ENCODE results near the gene MYDGF. TPM values are rescaled to one million over a fixed set of nuclear protein-coding genes. Genes with fewer than 3 reads are reported as not detected.

The MYDGF gene
- total RNA-seq, 4 donors from 2014 or later, result 33.2 to 52.5 (median 41.5) TPM

GRCh38 chr19:4662020-4662695 lies 8.0 kb downstream of the MYDGF start:
- Histone ChIP-seq H3K36me3 (peaks cover 22 to 95% (median 47%) of the 10 kb centered on the region in 3 donors), H3K4me1 (no peaks in the 10 kb centered on the region), H3K4me3 (no peak overlapping the region), H3K9me3 (peaks cover 0 to 4% (median 0%) of the 10 kb centered on the region in 3 donors), H3K27ac (no peak overlapping the region), H3K27me3 (no peaks in the 10 kb centered on the region)
- intact Hi-C loops (cut with DNase I), result no loop called here
- WGBS, 2 donors, result 77 to 95% methylated on average over 9 to 13 of the region's 20 CpGs
- no peak for DNase-seq
- TF ChIP-seq CTCF (IDR thresholded peaks at IDR 0.05) (no peak), POLR2A (IDR thresholded peaks at IDR 0.05) (no peak)

- intact Hi-C loops (cut with DNase I), result no loop called here
- WGBS, 2 donors, result 74% methylated on average over 4 of the region's 4 CpGs; no CpG with 5 or more reads in 1 of the 2 donors
- Histone ChIP-seq H3K4me3 (no peak overlapping the region), H3K36me3 (peaks cover 16 to 95% (median 43%) of the 10 kb centered on the region in 3 donors), H3K27me3 (no peaks in the 10 kb centered on the region), H3K27ac (no peak overlapping the region), H3K4me1 (no peaks in the 10 kb centered on the region), H3K9me3 (peaks cover 0 to 4% (median 0%) of the 10 kb centered on the region in 3 donors)
- TF ChIP-seq POLR2A (IDR thresholded peaks at IDR 0.05), result no peak
- no peak for TF ChIP-seq CTCF (IDR thresholded peaks at IDR 0.05)
- no peak for DNase-seq
These were observed 9.1 kb downstream of the MYDGF start for GRCh38 chr19:4660993-4661392.

- H3K27me3 ChIP-seq, result no peaks in the 10 kb centered on the region
- intact Hi-C loops (cut with DNase I), result no loop called here
- DNase-seq, result no peak
- H3K4me1 ChIP-seq, result no peaks in the 10 kb centered on the region
- peaks cover 16 to 94% (median 43%) of the 10 kb centered on the region in 3 donors for H3K36me3 ChIP-seq
- no peak overlapping the region for H3K27ac ChIP-seq
- TF ChIP-seq CTCF (IDR thresholded peaks at IDR 0.05), result peak in 3 of 6 experiments; percentile 7 to 32 (median 13)
- TF ChIP-seq POLR2A (IDR thresholded peaks at IDR 0.05), result no peak
- WGBS, 2 donors, result 69 to 100% methylated on average over 5 of the region's 15 CpGs
- no peak overlapping the region for H3K4me3 ChIP-seq
- H3K9me3 ChIP-seq, result peaks cover 0 to 4% (median 0%) of the 10 kb centered on the region in 3 donors
These were observed 9.9 kb downstream of the MYDGF start for GRCh38 chr19:4660181-4660791.

GRCh38 chr19:4657835-4658234 lies 12.3 kb downstream of the MYDGF start:
- intact Hi-C loops (cut with DNase I), result no loop called here
- peaks cover 0 to 4% (median 0%) of the 10 kb centered on the region in 3 donors for H3K9me3 ChIP-seq
- H3K4me3 ChIP-seq, result no peak overlapping the region
- 79% methylated on average over 8 of the region's 8 CpGs; no CpG with 5 or more reads in 1 of the 2 donors for WGBS, 2 donors
- no peak overlapping the region for H3K27ac ChIP-seq
- DNase-seq, result no peak
- H3K27me3 ChIP-seq, result no peaks in the 10 kb centered on the region
- TF ChIP-seq CTCF (IDR thresholded peaks at IDR 0.05) (no peak), POLR2A (IDR thresholded peaks at IDR 0.05) (no peak)
- no peaks in the 10 kb centered on the region for H3K4me1 ChIP-seq
- peaks cover 16 to 91% (median 30%) of the 10 kb centered on the region in 3 donors for H3K36me3 ChIP-seq

- H3K4me3 ChIP-seq, result no peak overlapping the region
- intact Hi-C loops (cut with DNase I), result no loop called here
- no peaks in the 10 kb centered on the region for H3K27me3 ChIP-seq
- H3K27ac ChIP-seq, result no peak overlapping the region
- peaks cover 0 to 4% (median 0%) of the 10 kb centered on the region in 3 donors for H3K9me3 ChIP-seq
- DNase-seq, result no peak
- TF ChIP-seq POLR2A (IDR thresholded peaks at IDR 0.05) (no peak), CTCF (IDR thresholded peaks at IDR 0.05) (no peak)
- WGBS, 2 donors, result 65 to 81% methylated on average over 11 to 14 of the region's 14 CpGs
- H3K4me1 ChIP-seq, result no peaks in the 10 kb centered on the region
- H3K36me3 ChIP-seq, result peaks cover 16 to 91% (median 28%) of the 10 kb centered on the region in 3 donors
These were observed 12.9 kb downstream of the MYDGF start for GRCh38 chr19:4657262-4657661.

All from esophagus squamous epithelium (tissue), 5 donors.